ENCODE data around the gene CORO7.
"Not testable (repeated sequence)": the region's sequence is repeated elsewhere in the genome, so short reads cannot be mapped to it uniquely, and the experiment has no call there.

CORO7 gene

DNA sequence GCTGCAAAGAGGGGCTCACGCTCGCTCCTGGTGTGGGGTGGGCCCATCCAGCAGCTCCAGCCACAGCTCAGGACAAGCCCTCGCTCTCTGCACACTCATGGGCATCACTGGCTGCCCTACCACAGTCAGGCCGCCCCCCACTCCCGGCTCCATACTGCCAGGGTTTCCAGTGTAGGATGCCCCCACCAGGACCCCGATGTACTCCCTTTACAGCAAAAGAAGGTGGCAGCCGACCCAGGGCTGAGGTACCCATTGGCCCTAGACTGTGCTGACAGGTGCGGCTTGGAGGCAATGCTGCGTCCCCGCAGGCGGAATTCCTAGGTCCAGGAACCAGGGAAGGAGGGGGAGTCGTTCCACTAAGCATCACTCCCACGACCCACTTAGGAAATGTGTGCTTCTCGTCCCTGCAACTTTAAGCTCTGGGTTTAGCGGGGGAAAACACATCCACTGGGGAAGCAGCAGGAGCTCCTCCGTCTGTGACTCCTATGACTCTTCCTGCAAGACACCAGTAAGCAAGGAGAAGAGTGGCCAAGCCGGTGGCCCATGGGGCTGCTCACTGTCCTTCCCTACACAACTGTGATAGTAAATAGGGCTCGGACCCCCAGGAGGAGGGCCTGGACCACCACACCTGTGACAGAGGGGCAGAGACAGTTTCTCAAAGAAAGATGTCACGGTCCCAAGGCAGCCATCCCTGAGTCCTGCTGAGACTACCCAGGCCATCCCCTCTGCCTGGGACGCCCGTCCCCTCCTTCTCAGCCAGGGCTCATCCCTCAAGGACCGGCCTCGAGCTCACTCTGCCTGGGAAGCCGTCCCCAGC, 13.1 kb downstream of the CORO7 start:
- DNase-seq (ENCODE audit: insufficient read length, low spot score) (no peak), FAIRE-seq (no peak)

DNA sequence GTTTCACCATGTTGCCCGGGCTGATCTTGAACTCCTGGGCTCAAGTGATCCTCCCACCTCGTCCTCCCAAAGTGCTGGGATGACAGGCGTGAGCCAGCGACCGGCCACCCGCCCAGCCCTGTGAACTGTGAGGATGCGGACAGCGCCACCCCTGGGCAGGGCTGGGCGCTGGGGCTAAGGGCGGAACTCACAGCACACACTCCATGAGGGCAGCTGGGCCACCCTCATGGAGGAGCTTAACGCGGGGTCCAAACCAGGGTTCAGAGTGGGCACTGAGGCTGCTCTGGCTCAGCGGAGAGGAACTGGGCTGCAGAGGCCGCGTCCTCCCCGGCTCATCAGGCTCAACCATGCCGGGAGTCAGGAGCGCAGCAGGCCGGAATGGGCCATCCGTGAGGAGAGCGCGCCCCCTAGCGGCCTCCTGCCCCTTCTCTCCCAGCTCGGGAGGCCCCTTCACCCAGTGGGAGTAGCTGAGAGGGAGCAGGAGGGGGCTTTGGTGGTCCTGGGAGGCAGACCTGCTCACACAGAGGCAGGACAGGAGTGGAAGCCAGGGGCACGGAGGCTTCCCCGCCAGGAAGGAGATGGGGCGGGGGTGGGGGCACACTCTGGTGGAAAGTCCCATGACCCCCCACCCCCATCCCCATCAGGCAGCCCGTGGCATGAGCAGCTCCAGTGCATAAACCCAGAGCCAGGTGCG, 13.8 kb downstream of the CORO7 start:
- peak; percentile 95 for DNase-seq (ENCODE audit: insufficient read length, low spot score)
- peak; percentile 4 for FAIRE-seq

DNA sequence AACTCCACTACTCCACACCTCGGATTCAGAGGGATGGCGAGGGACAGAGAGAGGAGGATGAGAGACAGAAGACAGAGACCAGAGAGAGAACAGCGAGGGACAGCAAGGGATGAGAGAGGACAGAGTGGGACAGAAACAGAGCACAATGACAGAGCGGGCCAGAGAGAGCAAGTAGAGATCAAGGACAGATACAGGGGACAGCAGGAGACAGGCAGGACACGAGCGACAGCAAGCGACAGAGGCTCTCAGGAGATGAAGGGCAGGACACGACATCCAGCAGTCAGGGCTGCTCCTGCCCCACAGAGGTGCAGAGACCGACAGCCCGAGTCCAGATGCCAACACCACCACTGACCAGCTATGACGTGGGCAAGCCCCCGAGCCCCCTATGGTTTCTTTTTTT, 14.9 kb downstream of the CORO7 start:
- DNase-seq (ENCODE audit: insufficient read length, low spot score), result no peak
- no peak for FAIRE-seq

- DNase-seq (ENCODE audit: insufficient read length, low spot score) (no peak), FAIRE-seq (no peak)
Measured at GRCh38 chr16:4401094-4401501, 15.3 kb downstream of the CORO7 start.

- DNase-seq (ENCODE audit: insufficient read length, low spot score) (no peak), FAIRE-seq (no peak)
Measured at GRCh38 chr16:4399001-4399730, 17.2 kb downstream of the CORO7 start.

DNA sequence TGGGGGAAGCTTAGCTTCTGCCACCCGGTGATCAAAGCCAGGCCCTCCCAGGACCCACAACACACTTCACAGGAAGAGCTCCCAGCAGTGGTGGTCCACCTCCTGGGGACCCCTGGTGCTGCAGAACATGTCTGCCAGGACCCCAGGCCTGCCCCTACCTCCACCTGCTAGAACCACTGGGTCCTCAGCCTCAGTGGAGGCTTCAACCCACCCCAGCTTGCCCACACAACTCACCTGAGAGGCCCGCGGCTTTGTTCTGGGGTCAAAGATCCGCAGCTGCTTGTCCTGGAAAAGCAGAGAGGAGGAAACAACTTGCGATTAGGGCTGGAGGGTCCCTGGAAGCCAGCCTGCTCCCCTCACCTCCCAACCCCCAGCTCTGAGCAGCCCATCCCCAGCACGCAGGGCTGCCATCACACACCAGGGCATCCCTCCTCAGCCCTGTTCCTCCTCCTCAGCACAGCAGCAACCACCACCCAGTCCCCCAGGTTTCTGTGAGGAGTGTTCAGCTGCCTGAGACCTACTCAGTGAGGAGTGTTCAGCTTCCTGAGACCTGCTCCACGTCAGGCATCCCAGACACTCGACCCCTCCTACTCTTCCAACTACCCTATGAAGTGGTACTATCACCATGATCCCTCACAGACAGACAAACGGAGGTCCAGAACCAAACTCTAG, 21.2 kb downstream of the CORO7 start:
- FAIRE-seq (no peak), DNase-seq (ENCODE audit: insufficient read length, low spot score) (no peak)

DNA sequence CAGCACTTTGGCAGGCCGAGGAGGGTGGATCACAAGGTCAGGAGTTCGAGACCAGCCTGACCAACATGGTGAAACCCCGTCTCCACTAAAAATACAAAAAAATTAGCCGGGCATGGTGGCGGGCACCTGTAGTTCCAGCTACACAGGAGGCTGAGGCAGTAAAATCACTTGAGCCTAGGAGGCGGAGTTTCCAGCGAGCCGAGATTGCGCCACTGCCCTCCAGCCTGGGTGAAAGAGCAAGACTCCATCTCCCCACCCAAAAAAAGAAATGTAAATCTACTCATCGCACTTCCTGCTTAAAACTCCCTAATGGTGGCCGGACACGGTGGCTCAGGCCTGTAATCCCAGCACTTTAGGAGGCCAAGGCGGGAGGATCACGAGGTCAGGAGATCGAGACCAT, 22.5 kb downstream of the CORO7 start:
- FAIRE-seq; DNase-seq (ENCODE audit: insufficient read length, low spot score): not testable (repeated sequence)

DNA sequence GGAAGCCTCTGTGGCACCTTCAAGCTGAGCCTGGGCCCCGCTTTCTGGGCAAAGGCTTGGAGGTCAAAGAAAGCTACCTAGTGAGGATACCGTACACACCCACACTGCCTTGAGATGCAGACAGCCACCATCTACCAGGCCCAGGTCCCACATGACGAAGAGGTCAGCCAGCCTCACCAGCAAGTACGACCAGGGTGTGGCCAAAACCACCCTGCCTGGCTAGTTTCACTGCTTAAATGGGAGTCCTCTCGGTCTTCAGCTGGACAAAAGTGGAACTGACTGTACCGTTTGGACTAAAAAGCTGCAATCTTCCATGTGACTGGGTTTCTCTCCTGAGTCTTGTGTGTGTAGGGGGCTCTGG, 23.2 kb downstream of the CORO7 start:
- FAIRE-seq (no peak), DNase-seq (ENCODE audit: insufficient read length, low spot score) (no peak)

GRCh38 chr16:4392382-4393239, 23.8 kb downstream of the CORO7 start:
- DNase-seq (ENCODE audit: insufficient read length, low spot score) (no peak), FAIRE-seq (no peak)

GRCh38 chr16:4391631-4392381, 24.6 kb downstream of the CORO7 start:
- FAIRE-seq, result no peak

GRCh38 chr16:4390266-4391260, 25.8 kb downstream of the CORO7 start:
- FAIRE-seq, result no peak
- no peak for DNase-seq (ENCODE audit: insufficient read length, low spot score)

More at GRCh38 chr16:4391631-4392381, 24.6 kb downstream of the CORO7 start:
- no peak for DNase-seq (ENCODE audit: insufficient read length, low spot score)

DNA sequence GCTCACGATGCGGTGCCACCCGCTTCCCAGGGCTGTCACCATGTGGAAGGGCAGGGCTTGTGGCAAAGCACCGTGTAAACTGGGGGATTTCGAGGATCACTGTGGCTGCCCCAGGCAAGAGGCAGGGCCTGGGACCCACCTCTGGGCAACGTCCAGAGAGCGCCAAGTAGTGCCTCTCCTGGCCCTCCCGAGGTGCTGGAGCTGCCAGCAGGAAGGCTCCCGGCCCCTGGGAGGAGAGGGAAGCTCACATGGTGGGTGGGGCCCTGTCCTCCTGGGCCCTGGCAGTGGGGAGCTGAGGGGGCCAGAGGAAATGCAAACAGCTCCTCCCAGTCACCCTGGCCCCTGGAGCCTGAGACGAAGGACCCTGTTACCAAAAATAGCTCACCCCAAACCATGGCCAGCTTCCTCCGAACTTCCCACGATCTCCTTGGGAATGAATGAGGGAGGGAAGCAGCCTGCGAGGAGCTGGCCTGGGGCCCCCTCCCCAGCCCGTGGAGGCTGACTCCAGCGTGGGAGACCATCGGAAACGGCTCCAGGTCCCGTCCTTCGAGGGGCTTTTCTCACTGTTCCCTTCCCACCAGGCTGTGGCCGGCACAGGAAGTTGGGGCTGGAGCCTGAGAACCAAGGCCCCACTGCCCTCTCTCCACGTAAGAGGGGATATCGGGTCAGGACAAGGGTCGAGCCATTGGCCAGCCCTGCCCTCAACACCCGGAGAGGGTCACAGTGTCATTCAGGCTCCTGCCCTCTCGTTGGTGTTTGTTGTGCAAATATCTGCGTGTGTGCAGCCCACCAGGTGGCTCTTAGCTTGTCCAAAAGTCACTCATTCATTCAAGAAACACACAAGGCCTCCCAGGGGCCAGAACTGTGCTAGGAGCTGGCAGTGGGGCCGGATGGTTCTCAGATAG, 27.1 kb downstream of the CORO7 start:
- no peak for DNase-seq (ENCODE audit: insufficient read length, low spot score)

DNA sequence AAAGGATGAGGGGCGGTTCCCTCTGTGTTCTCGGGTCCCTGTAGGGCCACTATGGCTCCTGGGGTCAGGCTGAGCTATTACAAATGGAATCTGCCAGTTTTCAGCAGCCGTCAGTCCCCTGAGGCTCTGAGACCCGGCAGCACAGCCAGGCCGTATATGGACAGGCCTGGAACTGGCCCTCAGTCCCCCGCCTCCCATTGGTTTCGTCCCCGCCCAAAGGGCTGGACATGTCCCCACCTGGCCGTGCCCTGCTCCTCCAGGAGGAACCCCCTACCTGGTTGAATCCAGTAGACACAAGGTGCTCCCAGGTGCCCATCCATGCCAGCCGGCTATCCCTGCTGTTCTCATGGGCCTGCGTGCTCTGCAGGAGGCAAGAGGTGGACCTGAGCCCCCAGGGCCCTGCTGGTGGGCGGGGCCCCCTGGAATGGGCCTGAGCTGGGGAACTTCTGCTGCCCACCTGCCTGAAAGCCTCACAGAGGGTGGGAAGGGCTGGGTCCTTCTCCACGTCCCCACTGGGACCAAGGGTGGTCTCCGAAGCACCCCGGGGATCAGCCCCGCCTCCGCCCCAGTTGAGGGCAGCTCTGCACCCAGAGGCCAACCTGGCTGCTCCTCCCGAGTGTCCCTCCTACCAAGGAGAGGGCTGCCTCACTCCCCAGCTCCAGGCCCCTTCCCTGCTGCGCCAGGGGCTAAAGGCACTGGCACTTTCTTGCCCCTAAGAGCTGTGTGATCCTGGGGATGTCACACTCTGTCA, 27.9 kb downstream of the CORO7 start:
- no peak for DNase-seq (ENCODE audit: insufficient read length, low spot score)
- no peak for FAIRE-seq

More for the DNA sequence above, 27.1 kb downstream of the CORO7 start:
- no peak for FAIRE-seq

DNA sequence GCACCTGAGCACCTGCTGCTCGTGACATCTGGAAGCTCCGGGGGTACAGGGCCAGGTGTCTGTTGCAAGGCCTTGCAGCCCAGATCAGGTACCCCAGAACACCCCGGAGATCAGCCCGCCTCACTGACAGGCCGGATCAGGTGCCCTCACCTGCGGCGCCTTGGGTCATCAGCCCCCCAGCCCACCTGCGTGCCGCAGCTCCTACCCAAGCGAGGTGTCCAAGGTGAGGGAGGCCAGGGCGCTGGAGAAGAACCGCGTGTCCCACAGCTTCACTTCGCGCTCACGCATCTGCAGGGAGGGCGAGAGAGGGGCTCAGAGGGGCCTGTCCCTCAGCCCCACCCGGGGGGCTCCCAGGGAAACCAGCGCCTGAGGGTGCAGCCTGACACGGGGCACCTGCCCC, 28.6 kb downstream of the CORO7 start:
- DNase-seq (ENCODE audit: insufficient read length, low spot score) (no peak), FAIRE-seq (no peak)

GRCh38 chr16:4386951-4387565, 29.3 kb downstream of the CORO7 start:
- DNase-seq (ENCODE audit: insufficient read length, low spot score) (no peak), FAIRE-seq (no peak)

DNA sequence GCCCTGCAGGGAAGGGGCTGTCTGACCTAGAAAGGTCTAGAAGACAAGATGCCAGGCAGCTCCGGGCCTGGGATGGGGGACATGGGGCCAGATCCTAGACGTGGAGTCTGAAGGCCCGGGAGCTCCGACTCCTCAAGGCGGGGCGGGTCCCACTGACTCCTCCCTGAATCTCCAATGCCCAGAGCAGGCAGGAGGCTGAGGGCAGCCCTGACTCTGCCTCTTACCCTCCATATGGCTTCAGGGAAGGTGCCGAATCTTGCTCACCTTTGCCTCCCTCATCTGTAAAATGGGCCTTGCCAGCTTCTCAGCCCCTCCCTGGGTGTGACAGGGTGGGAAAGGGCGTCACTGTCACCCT, 30.0 kb downstream of the CORO7 start:
- FAIRE-seq (no peak), DNase-seq (ENCODE audit: insufficient read length, low spot score) (no peak)

Data from GM19239 (cell line).